Left ventricle myocardium inferior (tissue), 1 donor: Measurements from ENCODE around the gene GPATCH1. TPM values are rescaled to one million over a fixed set of nuclear protein-coding genes. Genes with fewer than 3 reads are reported as not detected.

Experiments used
- total RNA-seq: library from RNA; stranded (reverse); fragmentation: NEBNext Ultra II Directional; extraction: Animal tissue kit (Norgen Biotek cat#: 25700); gene quantifications from one replicate; pipeline ENCODE4 v1.2.1, GENCODE V29; 2021
- donor health status: DM: no; HTN: yes; CAD: no; lungs with severe emphysema.

GPATCH1 gene
- total RNA-seq, 1 donor from 2014 or later = 6.2 TPM

Other genes starting within 250 kb of the GPATCH1 start
- not detected for gene SLC7A9, start 211.4 kb upstream of the GPATCH1 start, total RNA-seq
- gene CEP89, start 109.2 kb upstream of the GPATCH1 start, total RNA-seq = 9.1 TPM
- gene FAAP24, start 108.9 kb upstream of the GPATCH1 start, total RNA-seq = 0.49 TPM
- 1.0 TPM for gene RHPN2, start 16.3 kb upstream of the GPATCH1 start, total RNA-seq
- not detected for gene WDR88, start 50.9 kb downstream of the GPATCH1 start, total RNA-seq
- 20.8 TPM for gene LRP3, start 113.1 kb downstream of the GPATCH1 start, total RNA-seq
- not detected for gene SLC7A10, start 144.7 kb downstream of the GPATCH1 start, total RNA-seq
- 1.7 TPM for gene CEBPA, start 221.4 kb downstream of the GPATCH1 start, total RNA-seq